Central memory CD8-positive, alpha-beta T cell (primary cell): ENCODE measurements around the gene CHRM1.

Experiments used
- ATAC-seq: fragments of 150-1000 bp; cut with Tn5 transposase; replicated peaks from 2 replicates; pipeline ENCODE4 v1.10.0; 2022; ENCODE audit warnings: mild to moderate bottlenecking, moderate FRiP score, moderate number of reproducible peaks; ENCODE audit not compliant: poor library complexity, severe bottlenecking; ENCODE audit errors: extremely low read depth
- DNase-seq, 2 donors: peaks; one replicate each; pipeline ENCODE4 v3.0.0; 2021; ENCODE audit warnings: low spot score in 2 of 2
- H3K27ac Mint-ChIP-seq: one replicate; pipeline ENCODE4 v1.8.0; 2022; ENCODE audit warnings: low read depth, mild to moderate bottlenecking, moderate library complexity, mixed read lengths
- H3K27me3 Mint-ChIP-seq: one replicate; pipeline ENCODE4 v1.8.0; 2022; ENCODE audit warnings: mixed read lengths
- H3K36me3 Mint-ChIP-seq: one replicate; pipeline ENCODE4 v1.8.0; 2022; ENCODE audit warnings: mild to moderate bottlenecking, moderate library complexity, mixed read lengths; ENCODE audit not compliant: insufficient read depth
- H3K4me1 Mint-ChIP-seq: one replicate; pipeline ENCODE4 v1.8.0; 2022; ENCODE audit warnings: mixed read lengths
- H3K4me3 Mint-ChIP-seq: one replicate; pipeline ENCODE4 v1.8.0; 2022; ENCODE audit warnings: mild to moderate bottlenecking, moderate library complexity, mixed read lengths
- H3K9me3 Mint-ChIP-seq: one replicate; pipeline ENCODE4 v1.8.0; 2022; ENCODE audit warnings: mixed read lengths

Gene CHRM1

DNA sequence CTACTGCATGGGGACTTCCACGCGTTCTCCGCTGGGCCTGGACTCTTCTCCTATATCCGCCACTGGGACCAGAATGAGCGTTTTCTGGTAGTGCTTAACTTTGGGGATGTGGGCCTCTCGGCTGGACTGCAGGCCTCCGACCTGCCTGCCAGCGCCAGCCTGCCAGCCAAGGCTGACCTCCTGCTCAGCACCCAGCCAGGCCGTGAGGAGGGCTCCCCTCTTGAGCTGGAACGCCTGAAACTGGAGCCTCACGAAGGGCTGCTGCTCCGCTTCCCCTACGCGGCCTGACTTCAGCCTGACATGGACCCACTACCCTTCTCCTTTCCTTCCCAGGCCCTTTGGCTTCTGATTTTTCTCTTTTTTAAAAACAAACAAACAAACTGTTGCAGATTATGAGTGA lies 32.8 kb downstream of the CHRM1 start:
- no peak for DNase-seq
- Mint-ChIP-seq H3K27ac (peak overlapping the region; percentile 42), H3K9me3 (no peaks in the 10 kb centered on the region), H3K36me3 (peaks cover 55% of the 10 kb centered on the region), H3K4me3 (no peak overlapping the region), H3K4me1 (peaks cover 20% of the 10 kb centered on the region), H3K27me3 (no peaks in the 10 kb centered on the region)
- no peak for ATAC-seq

DNA sequence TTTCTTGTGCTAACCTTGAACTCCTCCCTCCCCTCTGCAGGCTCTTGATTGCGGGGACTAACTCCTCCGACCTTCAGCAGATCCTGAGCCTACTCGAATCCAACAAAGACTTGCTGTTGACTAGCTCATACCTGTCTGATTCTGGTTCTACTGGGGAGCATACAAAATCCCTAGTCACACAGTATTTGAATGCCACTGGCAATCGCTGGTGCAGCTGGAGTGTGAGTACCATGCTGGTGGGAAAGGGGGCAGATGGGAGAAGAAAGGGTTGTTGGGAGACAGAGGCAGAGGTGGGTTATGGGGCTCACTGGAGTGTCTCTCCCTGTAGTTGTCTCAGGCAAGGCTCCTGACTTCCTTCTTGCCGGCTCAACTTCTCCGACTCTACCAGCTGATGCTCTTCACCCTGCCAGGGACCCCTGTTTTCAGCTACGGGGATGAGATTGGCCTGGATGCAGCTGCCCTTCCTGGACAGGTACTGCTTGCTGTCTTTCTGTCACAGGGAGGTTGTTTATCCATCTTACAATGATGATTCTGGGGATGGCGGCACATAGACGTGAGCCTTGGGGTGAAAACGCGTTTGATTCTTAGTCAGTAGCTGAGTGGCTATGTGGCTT lies 35.9 kb downstream of the CHRM1 start:
- peaks cover 47% of the 10 kb centered on the region for H3K4me1 Mint-ChIP-seq
- no peaks in the 10 kb centered on the region for H3K27me3 Mint-ChIP-seq
- no peak overlapping the region for H3K4me3 Mint-ChIP-seq
- no peaks in the 10 kb centered on the region for H3K9me3 Mint-ChIP-seq
- peaks cover 77% of the 10 kb centered on the region for H3K36me3 Mint-ChIP-seq
- no peak overlapping the region for H3K27ac Mint-ChIP-seq
- DNase-seq (no peak), ATAC-seq (no peak)

DNA sequence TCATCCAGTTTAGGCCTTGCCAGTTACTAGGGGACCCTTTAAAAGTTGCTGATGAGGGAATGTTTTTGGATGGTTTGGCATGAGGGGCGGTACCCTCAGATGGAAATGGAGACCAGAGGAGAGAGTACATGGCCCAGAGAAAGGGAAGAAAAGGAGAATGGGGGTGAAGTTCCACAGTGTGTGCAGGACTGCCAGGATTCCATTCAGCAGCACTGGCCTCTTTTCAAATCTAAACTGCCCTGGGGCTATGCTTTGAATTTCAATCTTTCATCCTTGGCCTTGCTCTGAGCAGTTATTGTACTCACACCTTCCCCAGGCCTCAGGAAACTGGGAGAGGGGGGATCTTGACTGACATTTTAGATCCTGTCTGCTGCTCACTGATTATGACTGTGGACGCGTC lies 37.5 kb downstream of the CHRM1 start:
- Mint-ChIP-seq H3K9me3 (no peaks in the 10 kb centered on the region), H3K4me3 (no peak overlapping the region), H3K4me1 (peaks cover 55% of the 10 kb centered on the region), H3K27ac (peak overlapping the region; percentile 100), H3K36me3 (peaks cover 77% of the 10 kb centered on the region), H3K27me3 (no peaks in the 10 kb centered on the region)
- no peak for DNase-seq
- no peak for ATAC-seq

DNA sequence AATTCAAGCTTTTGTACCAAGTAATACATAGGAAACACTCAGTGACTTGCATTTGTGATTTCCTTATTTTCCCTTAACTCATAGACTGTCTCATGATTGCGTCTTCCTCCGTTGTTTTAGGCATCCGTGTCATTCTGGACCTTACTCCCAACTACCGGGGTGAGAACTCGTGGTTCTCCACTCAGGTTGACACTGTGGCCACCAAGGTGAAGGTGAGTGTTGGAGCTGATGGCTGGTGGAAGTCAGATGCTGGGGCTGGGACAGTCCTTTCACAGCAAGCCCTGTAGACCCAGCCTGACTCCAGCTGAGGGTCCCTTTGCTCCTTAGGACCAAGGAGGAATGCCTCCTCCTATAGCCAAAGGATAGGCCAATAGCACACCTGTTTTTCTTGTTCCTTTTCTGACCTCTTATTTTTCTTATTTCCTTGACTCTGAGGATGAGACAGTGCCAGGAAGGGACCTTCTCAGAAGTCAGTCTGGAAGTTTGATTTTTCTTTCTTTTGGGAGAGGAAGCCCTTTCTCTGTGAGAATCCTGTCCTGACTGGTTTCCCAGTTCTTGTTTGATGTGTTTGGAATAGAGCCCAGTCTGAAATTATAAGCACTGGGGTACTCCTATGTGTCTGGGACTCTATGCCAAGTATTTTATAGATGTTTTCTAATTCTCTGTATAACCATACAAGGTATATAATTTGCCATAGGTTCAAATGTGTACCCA lies 38.2 kb downstream of the CHRM1 start:
- Mint-ChIP-seq H3K27me3 (no peaks in the 10 kb centered on the region), H3K4me3 (peak overlapping the region; percentile 100), H3K36me3 (peaks cover 69% of the 10 kb centered on the region), H3K4me1 (peaks cover 55% of the 10 kb centered on the region), H3K9me3 (no peaks in the 10 kb centered on the region), H3K27ac (peak overlapping the region; percentile 100)
- DNase-seq (no peak), ATAC-seq (no peak)

DNA sequence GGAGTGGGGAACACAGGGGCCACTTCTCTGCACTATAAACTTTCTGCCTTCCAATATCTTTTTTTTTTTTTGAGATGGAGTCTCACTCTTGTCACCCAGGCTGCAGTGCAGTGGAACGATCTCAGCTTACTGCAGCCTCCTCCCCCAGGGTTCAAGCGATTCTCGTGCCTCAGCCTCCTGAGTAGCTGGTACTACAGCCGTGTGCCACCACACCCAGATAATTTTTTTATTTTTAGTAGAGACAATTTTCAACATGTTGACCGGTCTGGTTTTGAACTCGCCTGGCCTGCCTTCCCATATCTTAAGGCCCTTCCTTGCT lies 38.8 kb downstream of the CHRM1 start:
- ATAC-seq, result no peak
- H3K27ac Mint-ChIP-seq, result peak overlapping the region; percentile 100
- no peaks in the 10 kb centered on the region for H3K27me3 Mint-ChIP-seq
- no peak for DNase-seq
- H3K36me3 Mint-ChIP-seq, result peaks cover 64% of the 10 kb centered on the region
- H3K4me1 Mint-ChIP-seq, result peaks cover 55% of the 10 kb centered on the region
- H3K9me3 Mint-ChIP-seq, result no peaks in the 10 kb centered on the region
- peak overlapping the region; percentile 100 for H3K4me3 Mint-ChIP-seq

DNA sequence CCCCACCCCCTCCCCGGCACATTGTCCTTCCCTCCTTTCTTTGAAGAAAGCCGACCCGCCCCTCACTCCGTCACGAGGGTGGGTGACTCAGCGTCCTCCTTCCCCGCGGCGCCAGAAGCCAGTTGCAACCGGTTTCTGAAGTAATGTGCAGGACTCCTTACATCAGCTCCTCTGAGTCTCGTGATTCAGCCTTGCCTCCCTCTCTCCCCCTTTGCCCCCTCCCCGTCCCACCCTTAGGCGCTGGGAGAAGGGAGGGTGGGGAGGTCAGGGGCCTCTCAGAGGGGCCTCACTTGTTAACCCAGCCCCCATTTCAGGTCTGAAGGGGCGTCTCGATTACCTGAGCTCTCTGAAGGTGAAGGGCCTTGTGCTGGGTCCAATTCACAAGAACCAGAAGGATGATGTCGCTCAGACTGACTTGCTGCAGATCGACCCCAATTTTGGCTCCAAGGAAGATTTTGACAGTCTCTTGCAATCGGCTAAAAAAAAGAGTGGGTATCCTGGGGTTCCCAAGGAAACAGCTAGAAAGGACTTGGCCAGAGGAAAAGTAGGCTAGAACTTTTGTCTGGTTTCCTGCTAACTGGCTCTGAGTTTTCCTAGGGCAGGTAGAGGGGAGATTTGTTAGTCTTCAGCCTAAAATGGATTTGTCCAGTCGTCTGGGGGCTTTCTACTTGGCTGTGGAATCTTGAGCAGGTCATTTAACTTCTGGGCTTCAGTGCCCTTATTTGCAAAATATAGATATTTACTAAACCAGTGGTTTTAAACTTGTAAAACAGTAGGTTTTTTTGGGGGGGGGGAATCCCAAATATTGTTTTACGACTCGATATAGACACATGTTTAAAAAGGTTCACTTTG lies 39.4 kb downstream of the CHRM1 start:
- H3K9me3 Mint-ChIP-seq, result no peaks in the 10 kb centered on the region
- H3K36me3 Mint-ChIP-seq, result peaks cover 60% of the 10 kb centered on the region
- peak overlapping the region; percentile 100 for H3K27ac Mint-ChIP-seq
- peak; percentile 80 to 91 for DNase-seq
- H3K4me1 Mint-ChIP-seq, result peaks cover 55% of the 10 kb centered on the region
- ATAC-seq, result peak; percentile 78
- H3K4me3 Mint-ChIP-seq, result peak overlapping the region; percentile 100
- H3K27me3 Mint-ChIP-seq, result no peaks in the 10 kb centered on the region

DNA sequence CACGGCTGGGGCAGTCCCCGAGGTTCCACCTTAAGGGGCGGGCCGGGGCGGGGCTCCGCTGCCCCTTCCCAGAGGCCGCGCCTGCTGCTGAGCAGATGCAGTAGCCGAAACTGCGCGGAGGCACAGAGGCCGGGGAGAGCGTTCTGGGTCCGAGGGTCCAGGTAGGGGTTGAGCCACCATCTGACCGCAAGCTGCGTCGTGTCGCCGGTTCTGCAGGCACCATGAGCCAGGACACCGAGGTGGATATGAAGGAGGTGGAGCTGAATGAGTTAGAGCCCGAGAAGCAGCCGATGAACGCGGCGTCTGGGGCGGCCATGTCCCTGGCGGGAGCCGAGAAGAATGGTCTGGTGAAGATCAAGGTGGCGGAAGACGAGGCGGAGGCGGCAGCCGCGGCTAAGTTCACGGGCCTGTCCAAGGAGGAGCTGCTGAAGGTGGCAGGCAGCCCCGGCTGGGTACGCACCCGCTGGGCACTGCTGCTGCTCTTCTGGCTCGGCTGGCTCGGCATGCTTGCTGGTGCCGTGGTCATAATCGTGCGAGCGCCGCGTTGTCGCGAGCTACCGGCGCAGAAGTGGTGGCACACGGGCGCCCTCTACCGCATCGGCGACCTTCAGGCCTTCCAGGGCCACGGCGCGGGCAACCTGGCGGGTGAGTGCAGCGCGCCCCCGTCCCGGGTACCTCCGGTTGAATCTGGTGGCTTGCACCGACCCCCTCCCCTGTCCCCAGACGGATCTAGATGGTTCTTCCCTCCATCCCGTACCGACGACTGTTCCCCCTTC lies 40.2 kb downstream of the CHRM1 start, which contains the start of gene SLC3A2:
TSS of gene SLC3A2 (plus strand) at position 94 of the 776 bp plus-strand sequence. CDS start at position 222, 128 bp downstream.
- DNase-seq (peak; percentile 83 to 84), ATAC-seq (peak; percentile 79)
- H3K9me3 Mint-ChIP-seq, result no peaks in the 10 kb centered on the region
- peaks cover 52% of the 10 kb centered on the region for H3K36me3 Mint-ChIP-seq
- peak within 1 kb of the TSS; percentile 100 for H3K4me3 Mint-ChIP-seq
- H3K4me1 Mint-ChIP-seq, result peaks cover 55% of the 10 kb centered on the region
- H3K27me3 Mint-ChIP-seq, result no peaks in the 10 kb centered on the region
- H3K27ac Mint-ChIP-seq, result peak within 1 kb of the TSS; percentile 100

DNA sequence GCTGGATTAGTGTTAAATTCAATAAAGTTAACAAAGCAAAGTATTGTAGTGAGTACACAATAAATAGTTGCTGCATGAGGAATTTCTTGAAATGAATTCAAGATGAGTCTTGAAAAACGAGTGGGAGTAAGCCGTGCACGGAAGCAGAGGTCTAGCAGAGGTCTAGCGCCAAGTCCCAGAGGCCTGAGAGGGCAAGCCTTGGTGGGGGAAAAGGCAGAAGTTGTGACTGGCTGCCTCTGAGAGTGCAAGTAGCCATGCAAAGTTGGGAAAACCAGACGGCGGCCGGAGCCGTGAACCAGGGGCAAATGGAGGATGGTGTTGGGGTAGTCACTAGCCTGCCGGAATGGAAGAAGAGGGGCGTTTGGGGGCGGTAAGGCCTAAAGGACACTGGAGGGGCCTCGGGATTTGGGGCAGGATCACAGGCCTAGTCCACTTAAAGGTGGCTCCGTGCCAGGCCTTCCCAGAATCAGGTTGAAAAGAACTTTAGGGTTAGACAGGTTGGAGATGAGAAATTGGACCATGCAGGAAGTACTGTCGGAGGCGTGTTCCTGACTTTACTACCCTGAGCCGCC lies 40.8 kb downstream of the CHRM1 start:
- ATAC-seq (no peak), DNase-seq (no peak)
- Mint-ChIP-seq H3K27ac (peak overlapping the region; percentile 100), H3K9me3 (no peaks in the 10 kb centered on the region), H3K36me3 (peaks cover 45% of the 10 kb centered on the region), H3K4me3 (peak overlapping the region; percentile 100), H3K4me1 (peaks cover 50% of the 10 kb centered on the region), H3K27me3 (no peaks in the 10 kb centered on the region)

DNA sequence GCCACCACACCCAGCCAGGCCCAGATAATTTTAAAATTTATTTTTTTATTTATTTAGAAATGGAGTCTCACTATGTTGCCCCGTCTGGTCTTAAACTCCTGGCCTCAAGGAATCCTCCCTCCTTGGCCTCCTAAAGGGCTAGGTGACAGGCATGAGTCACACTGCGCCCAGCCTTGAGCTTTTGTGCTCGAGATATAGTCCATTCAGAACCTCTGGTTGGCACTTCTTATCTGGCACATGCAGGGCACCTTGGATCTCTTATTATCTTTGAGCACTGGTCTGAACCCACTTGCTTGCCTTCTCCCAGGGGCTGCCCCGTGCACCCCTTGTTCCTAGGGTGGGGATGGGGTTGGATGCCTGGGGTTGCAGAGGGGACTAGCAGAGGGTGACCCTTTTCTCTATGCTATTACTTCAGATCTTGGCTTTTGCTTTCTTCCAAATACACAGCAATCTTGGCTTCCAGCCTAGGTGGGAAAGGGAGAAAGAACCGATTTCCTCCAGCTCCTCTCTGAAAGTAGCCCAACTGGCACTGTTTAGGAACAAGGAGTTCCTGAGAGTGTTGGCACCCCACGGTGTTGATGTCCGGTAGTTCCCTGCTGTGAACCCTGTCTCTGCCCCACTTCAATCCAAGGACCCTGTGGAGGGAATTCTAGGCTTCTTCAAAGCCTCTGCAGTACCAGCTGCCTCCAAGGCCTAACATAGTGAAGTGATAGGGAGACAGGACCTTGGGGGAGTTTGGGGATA lies 41.8 kb downstream of the CHRM1 start:
- H3K4me3 Mint-ChIP-seq, result peak overlapping the region; percentile 100
- no peak for ATAC-seq
- H3K27ac Mint-ChIP-seq, result peak overlapping the region; percentile 100
- H3K4me1 Mint-ChIP-seq, result peaks cover 46% of the 10 kb centered on the region
- H3K9me3 Mint-ChIP-seq, result no peaks in the 10 kb centered on the region
- no peaks in the 10 kb centered on the region for H3K27me3 Mint-ChIP-seq
- peaks cover 36% of the 10 kb centered on the region for H3K36me3 Mint-ChIP-seq
- DNase-seq, result no peak

DNA sequence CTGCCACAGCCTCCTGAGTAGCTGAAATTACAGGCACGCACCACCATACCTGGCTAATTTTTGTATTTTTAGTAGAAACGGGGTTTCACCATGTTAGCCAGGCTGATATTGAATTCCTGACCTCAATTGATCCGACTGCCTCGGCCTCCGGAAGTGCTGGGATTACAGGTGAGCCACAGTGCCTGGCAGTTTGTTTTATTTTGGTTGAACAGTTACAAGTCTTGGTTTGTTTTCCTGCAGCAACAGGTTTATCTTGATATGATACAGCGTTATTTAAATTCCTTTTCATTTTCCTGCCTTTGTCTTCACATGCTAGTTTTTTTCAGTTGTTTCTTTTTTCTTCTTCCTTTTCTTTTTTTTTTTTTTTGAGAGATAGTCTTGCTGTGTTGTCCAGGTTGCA lies 44.5 kb downstream of the CHRM1 start:
- DNase-seq, result no peak
- Mint-ChIP-seq H3K9me3 (no peaks in the 10 kb centered on the region), H3K4me1 (peaks cover 19% of the 10 kb centered on the region), H3K36me3 (peaks cover 19% of the 10 kb centered on the region), H3K27ac (no peak overlapping the region), H3K4me3 (no peak overlapping the region), H3K27me3 (no peaks in the 10 kb centered on the region)
- ATAC-seq, result no peak

DNA sequence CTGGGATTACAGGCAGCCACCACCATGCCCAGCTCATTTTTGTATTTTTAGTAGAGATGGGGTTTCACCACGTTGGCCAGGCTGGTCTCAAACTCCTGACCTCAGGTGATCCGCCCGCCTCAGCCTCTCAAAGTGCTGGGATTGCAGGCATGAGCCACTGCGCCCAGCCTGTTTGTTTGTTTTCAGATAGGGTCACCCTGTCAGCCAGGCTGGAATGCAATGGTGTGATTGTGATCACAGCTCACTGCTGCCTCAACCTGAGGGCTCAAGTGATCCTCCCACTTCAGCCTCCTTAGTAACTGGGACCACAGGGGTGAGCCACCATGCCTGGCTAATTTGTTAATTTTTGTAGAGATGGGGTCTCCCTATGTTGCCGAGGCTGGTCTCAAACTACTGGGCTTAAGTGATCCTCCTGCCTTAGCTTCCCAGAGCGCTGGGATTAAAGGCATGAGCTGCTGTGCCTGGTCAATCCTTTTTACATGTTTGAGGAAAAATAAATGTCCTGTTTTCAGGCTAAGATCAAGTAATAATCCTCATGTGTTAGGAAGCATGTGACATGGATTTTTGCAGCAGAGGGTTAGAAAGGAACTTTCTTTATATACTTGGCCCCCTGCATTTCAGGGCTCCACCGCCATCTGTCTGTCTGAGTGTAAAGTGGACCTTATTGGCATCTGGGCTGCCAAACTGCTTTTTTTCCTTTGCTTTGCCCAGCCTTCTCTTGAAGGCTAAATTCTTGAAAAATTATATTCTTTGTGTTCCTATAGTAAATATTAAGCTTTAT lies 45.3 kb downstream of the CHRM1 start:
- DNase-seq, result no peak
- Mint-ChIP-seq H3K36me3 (peaks cover 11% of the 10 kb centered on the region), H3K9me3 (no peaks in the 10 kb centered on the region), H3K27ac (no peak overlapping the region), H3K27me3 (no peaks in the 10 kb centered on the region), H3K4me3 (no peak overlapping the region), H3K4me1 (peaks cover 15% of the 10 kb centered on the region)
- ATAC-seq, result no peak
